ENCODE data around the gene DHRSX. TPM values are rescaled to one million over a fixed set of nuclear protein-coding genes. Genes with fewer than 3 reads are reported as not detected.

DHRSX gene
- total and polyA plus RNA-seq, 9 of the 15 experiments (the other 6 are each of a cell fraction or from before 2014, with no cell fraction given): 0.59 to 11.0 (median 6.2) TPM

DNA sequence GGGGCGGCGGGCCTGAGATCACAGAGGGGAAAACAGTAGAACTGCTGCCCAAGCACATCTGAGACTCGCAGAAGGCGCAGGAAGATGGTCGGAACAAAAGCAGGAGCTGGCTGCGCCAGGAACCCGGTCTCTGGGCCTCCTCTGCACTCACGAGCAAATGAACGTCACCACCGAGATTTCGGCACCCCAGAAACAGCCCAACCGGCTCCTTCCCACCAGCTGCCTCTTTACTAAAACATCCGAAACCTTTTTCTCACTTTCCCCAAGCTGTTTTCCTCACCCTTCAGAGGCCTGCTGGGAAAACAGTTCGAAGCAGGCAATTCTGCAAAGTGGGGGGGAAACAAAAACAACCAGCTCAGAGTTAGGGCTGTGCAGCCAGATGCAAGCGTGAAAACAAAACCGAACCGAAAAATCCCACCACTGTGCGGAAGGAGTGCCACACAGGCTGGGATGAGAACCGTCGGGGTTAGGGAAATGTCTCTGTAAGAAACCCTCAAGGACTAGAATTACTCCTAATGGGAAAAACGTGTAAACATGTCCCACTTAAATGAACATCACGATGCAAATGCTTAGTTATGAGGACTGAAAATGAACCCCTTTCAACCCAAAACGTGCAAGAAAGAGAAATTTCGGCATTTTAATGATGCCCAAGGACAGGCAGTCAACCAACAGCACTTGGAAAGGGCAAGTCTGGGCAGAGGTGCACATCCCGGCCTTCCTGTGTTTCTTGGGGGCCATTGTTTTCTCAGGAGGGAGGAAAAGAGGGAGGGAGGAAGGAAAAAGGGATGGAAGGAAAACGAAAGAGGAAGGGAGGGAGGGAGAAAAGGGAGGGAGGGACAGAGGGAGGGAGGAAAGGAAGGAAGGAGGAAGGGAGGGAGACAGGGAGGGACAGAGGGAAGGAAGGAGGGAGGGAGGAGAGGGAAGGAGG is 15.8 kb downstream of the DHRSX start:
- H3K4me1 ChIP-seq (replicated peaks in 1 of 2; ENCODE audit: control insufficient read depth in 2 of 2, insufficient read depth in 2 of 2, low read length in 2 of 2): peaks cover 0 to 3% of the 10 kb centered on the region in 2 experiments; a peak in 1 of 5 replicates
- in situ Hi-C loops (cut with MboI) (no loop called here), intact Hi-C loops (cut with micrococcal nuclease) (no loop called here)
- no TSS peak for BruUV-seq (replicated peaks)
- 67% methylated on average over 14 of the region's 26 CpGs for WGBS (ENCODE audit: insufficient coverage, low coverage, missing lambda C conversion rate)
- H3K4me2 ChIP-seq (ENCODE audit: insufficient read depth, low read length): no peak overlapping the region
- H3K4me3 ChIP-seq: no peak overlapping the region
- H3K27me3 ChIP-seq (ENCODE audit: control insufficient read depth in 2 of 2, insufficient read depth in 2 of 2, low read length in 2 of 2): no peaks in the 10 kb centered on the region
- no peak for ATAC-seq
- CTCF ChIA-PET (ENCODE audit: low intra/inter-chr PET ratio): no interaction called here
- no peaks in the 10 kb centered on the region for H3K9me1 ChIP-seq (ENCODE audit: control insufficient read depth, insufficient read depth, low read length)
- no peaks in the 10 kb centered on the region for H4K20me1 ChIP-seq (replicated peaks; ENCODE audit: control insufficient read depth, insufficient read depth, low read length)
- no peaks in the 10 kb centered on the region for H3K9me3 ChIP-seq (replicated peaks; ENCODE audit: control insufficient read depth, insufficient read depth, low read depth, low read length)
- no peak overlapping the region for H2AFZ ChIP-seq (ENCODE audit: low read depth, low read length)
- DNase-seq (ENCODE audit: extremely low read depth in 1 of 4, low spot score in 3 of 4): no peak
- no peak overlapping the region for H3K27ac ChIP-seq (ENCODE audit: extremely low read depth, low read depth, low read length)
- H3K9ac ChIP-seq (ENCODE audit: insufficient read depth in 1 of 2, low read depth in 2 of 2, low read length in 2 of 2): 0 out of 4 replicates have a peak overlapping the region, but pooled peaks of 1 of the 2 experiments have one; percentile 7
- peaks cover 28% of the 10 kb centered on the region; the same call in 1 of the 3 replicates for H3K36me3 ChIP-seq (ENCODE audit: control insufficient read depth, insufficient read depth, low read length)
- H3K79me2 ChIP-seq (ENCODE audit: control insufficient read depth, insufficient read depth, low read length): no peaks in the 10 kb centered on the region
- TF ChIP-seq MAFK (IDR thresholded peaks at IDR 0.05; ENCODE audit: low read length) (no peak), ZNF212 (CRISPR knock-in tag; IDR thresholded peaks at IDR 0.05) (no peak), NR2F6 (CRISPR knock-in tag; IDR thresholded peaks at IDR 0.05) (no peak), MTF1 (CRISPR knock-in tag; IDR thresholded peaks at IDR 0.05; ENCODE audit: borderline replicate concordance) (no peak), FIP1L1 (IDR thresholded peaks at IDR 0.05; ENCODE audit: low read depth, low read length, poor library complexity, severe bottlenecking) (no peak), NFE2 (IDR thresholded peaks at IDR 0.05; ENCODE audit: low read depth) (no peak), HNRNPK (IDR thresholded peaks at IDR 0.05; ENCODE audit: low read depth, low read length, poor library complexity, severe bottlenecking) (no peak), FOSL1 (tag; conservative IDR thresholded peaks at IDR 0.05) (no peak), IFI16 (CRISPR knock-in tag; IDR thresholded peaks at IDR 0.05) (no peak), ZNF146 (CRISPR knock-in tag; IDR thresholded peaks at IDR 0.05; ENCODE audit: unreplicated experiment) (no peak), ZNF830 (CRISPR knock-in tag; IDR thresholded peaks at IDR 0.05) (no peak), FOXA1 (IDR thresholded peaks at IDR 0.05; ENCODE audit: borderline replicate concordance) (no peak), ZNF41 (CRISPR knock-in tag; conservative IDR thresholded peaks at IDR 0.05) (no peak), ELF4 (CRISPR knock-in tag; IDR thresholded peaks at IDR 0.05) (no peak)
- TF ChIP-seq, protein P1, sequence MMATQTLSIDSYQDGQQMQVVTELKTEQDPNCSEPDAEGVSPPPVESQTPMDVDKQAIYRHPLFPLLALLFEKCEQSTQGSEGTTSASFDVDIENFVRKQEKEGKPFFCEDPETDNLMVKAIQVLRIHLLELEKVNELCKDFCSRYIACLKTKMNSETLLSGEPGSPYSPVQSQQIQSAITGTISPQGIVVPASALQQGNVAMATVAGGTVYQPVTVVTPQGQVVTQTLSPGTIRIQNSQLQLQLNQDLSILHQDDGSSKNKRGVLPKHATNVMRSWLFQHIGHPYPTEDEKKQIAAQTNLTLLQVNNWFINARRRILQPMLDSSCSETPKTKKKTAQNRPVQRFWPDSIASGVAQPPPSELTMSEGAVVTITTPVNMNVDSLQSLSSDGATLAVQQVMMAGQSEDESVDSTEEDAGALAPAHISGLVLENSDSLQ (IDR thresholded peaks at IDR 0.05): no peak
- TF ChIP-seq, protein P2, sequence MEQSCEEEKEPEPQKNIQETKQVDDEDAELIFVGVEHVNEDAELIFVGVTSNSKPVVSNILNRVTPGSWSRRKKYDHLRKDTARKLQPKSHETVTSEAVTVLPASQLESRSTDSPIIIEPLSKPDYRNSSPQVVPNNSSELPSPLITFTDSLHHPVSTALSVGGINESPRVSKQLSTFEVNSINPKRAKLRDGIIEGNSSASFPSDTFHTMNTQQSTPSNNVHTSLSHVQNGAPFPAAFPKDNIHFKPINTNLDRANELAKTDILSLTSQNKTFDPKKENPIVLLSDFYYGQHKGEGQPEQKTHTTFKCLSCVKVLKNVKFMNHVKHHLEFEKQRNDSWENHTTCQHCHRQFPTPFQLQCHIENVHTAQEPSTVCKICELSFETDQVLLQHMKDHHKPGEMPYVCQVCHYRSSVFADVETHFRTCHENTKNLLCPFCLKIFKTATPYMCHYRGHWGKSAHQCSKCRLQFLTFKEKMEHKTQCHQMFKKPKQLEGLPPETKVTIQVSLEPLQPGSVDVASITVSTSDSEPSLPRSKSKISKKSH (CRISPR knock-in tag; IDR thresholded peaks at IDR 0.05): no peak
- TF ChIP-seq, protein P3, sequence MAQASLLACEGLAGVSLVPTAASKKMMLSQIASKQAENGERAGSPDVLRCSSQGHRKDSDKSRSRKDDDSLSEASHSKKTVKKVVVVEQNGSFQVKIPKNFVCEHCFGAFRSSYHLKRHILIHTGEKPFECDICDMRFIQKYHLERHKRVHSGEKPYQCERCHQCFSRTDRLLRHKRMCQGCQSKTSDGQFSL (CRISPR knock-in tag; IDR thresholded peaks at IDR 0.05): no peak
- TF ChIP-seq, protein P3 (tag; IDR thresholded peaks at IDR 0.05): no peak
- POLR2A ChIA-PET: no interaction called here
- FAIRE-seq: no peak
